K562 (cell line): ENCODE measurements around the gene ZNF567. TPM values are rescaled to one million over a fixed set of nuclear protein-coding genes. Genes with fewer than 3 reads are reported as not detected.
A peak's percentile ranks its signal among the peaks of the same experiment; 100 is the strongest.

Source experiments
- E2F6 ChIP-seq, 2 experiments: IDR thresholded peaks; 2 replicates each; pipeline ENCODE4 v1.6.1; 2011; ENCODE audit warnings: borderline replicate concordance in 1 of 2, control low read depth in 1 of 2, low read depth in 1 of 2, low read length in 1 of 2, mild to moderate bottlenecking in 1 of 2, mixed read lengths in 1 of 2, moderate library complexity in 1 of 2; ENCODE audit not compliant: insufficient read depth in 1 of 2, insufficient read length in 1 of 2, poor library complexity in 1 of 2, severe bottlenecking in 1 of 2; ENCODE audit errors: extremely low read depth in 1 of 2
- GTF2E2 ChIP-seq: fragments of 200-800 bp; sonication (Bioruptor generic); IDR thresholded peaks from 2 replicates; pipeline ENCODE4 v1.6.1; 2016; ENCODE audit warnings: missing genetic modification characterization, missing compliant biosample characterization
- HDAC6 ChIP-seq: IDR thresholded peaks from 2 replicates; pipeline ENCODE4 v1.6.1; 2012; ENCODE audit warnings: low read depth, mild to moderate bottlenecking, control low read depth, inconsistent platforms, low read length, moderate library complexity
- HEY1 ChIP-seq: fragments of 250-450 bp; sonication (Bioruptor Pico); IDR thresholded peaks from 2 replicates; pipeline ENCODE4 v1.5.0; 2020; ENCODE audit warnings: mild to moderate bottlenecking, moderate library complexity, borderline replicate concordance
- KLF16 ChIP-seq: IDR thresholded peaks from 2 replicates; pipeline ENCODE4 v1.6.1; 2016; ENCODE audit warnings: antibody characterized with exemption
- MAFK ChIP-seq: IDR thresholded peaks from 2 replicates; pipeline ENCODE4 v1.6.1; 2011; ENCODE audit warnings: low read length, improper control_type of control experiment
- MCM3 ChIP-seq: fragments of 450-650 bp; IDR thresholded peaks from 2 replicates; pipeline ENCODE4 v1.6.1; 2016
- PRDM10 ChIP-seq: fragments of 450-650 bp; IDR thresholded peaks from 2 replicates; pipeline ENCODE4 v1.6.1; 2018; ENCODE audit not compliant: partially characterized antibody
- RBFOX2 ChIP-seq: fragments of 200-400 bp; formaldehyde crosslinking; IDR thresholded peaks from 2 replicates; pipeline ENCODE4 v1.6.1; 2017; ENCODE audit warnings: low read depth, mild to moderate bottlenecking, low read length, moderate library complexity
- RBM25 ChIP-seq: fragments of 200-400 bp; formaldehyde crosslinking; IDR thresholded peaks from 2 replicates; pipeline ENCODE4 v1.6.1; 2018; ENCODE audit warnings: low read length, low read depth, moderate library complexity; ENCODE audit not compliant: severe bottlenecking
- SMARCB1 ChIP-seq: IDR thresholded peaks from 2 replicates; pipeline ENCODE4 v1.6.1; 2011; ENCODE audit warnings: improper control_type of control experiment, low read depth; ENCODE audit not compliant: insufficient read length
- SREBF1 ChIP-seq: fragments of 150-350 bp; IDR thresholded peaks from 2 replicates; pipeline ENCODE4 v1.6.1; 2014; ENCODE audit warnings: antibody characterized with exemption, low read depth, low read length, borderline replicate concordance
- TCF15 ChIP-seq: fragments of 250-450 bp; sonication (Bioruptor Pico); IDR thresholded peaks from 2 replicates; pipeline ENCODE4 v1.8.0; 2022; ENCODE audit warnings: moderate library complexity, mild to moderate bottlenecking, inconsistent platforms
- ZNF561 ChIP-seq: fragments of 450-650 bp; formaldehyde crosslinking; conservative IDR thresholded peaks from 2 replicates; pipeline ENCODE4 v1.4.0; 2020; ENCODE audit warnings: mild to moderate bottlenecking, moderate library complexity
- ZNF77 ChIP-seq: fragments of 250-450 bp; sonication (Bioruptor Pico); IDR thresholded peaks from 2 replicates; pipeline ENCODE4 v1.5.0; 2020
- polyA plus RNA-seq, 8 experiments: library from polyadenylated mRNA; depleted of rRNA in 4 of 8; stranded (reverse) in 5 of 8; unstranded in 3 of 8; fragments of >200 nt; fragmentation: Nextera tagmentation in 2 of 8; fragmentation: Illumina TruSeq in 1 of 8; extraction: Ambion mirVana in 2 of 8; extraction: Trizol in 1 of 8; gene quantifications; 2 replicates each; pipeline versions ENCODE4 v1.2.1 to v1.2.3, GENCODE V29; 2011 to 2014; ENCODE audit warnings: inconsistent platforms in 1 of 8, missing spikeins in 1 of 8
- total RNA-seq, 7 experiments: library from RNA; depleted of rRNA in 6 of 7; stranded (reverse); fragments of >200 nt in 6 of 7; fragmentation: Illumina TruSeq in 2 of 7; extraction: Trizol in 2 of 7; gene quantifications; 2 replicates each; pipeline versions ENCODE4 v1.2.1 to v1.2.3, GENCODE V29; 2011 to 2021; ENCODE audit warnings: low replicate concordance in 1 of 7
- TF ChIP-seq, protein P1 (sequence below), 2 experiments: IDR thresholded peaks in 1 of 2; conservative IDR thresholded peaks in 1 of 2; 2 replicates each; pipeline ENCODE4 v1.6.1; 2016; ENCODE audit warnings: low read depth in 2 of 2, mild to moderate bottlenecking in 1 of 2, missing compliant biosample characterization in 1 of 2, missing genetic modification characterization in 1 of 2, moderate library complexity in 1 of 2
- TF ChIP-seq, protein P2 (sequence below): fragments of 200-800 bp; sonication (Bioruptor generic); IDR thresholded peaks from 2 replicates; pipeline ENCODE4 v1.6.1; 2017; ENCODE audit warnings: missing genetic modification characterization, missing compliant biosample characterization

The ZNF567 gene
- total and polyA plus RNA-seq, 9 of the 15 experiments (the other 6 are each of a cell fraction or from before 2014, with no cell fraction given): 3.1 to 11.5 (median 7.4) TPM

- TF ChIP-seq RBFOX2 (peak; percentile 85), ZNF561 (CRISPR knock-in tag) (no peak), SREBF1 (no peak), MCM3 (no peak), HDAC6 (no peak), MAFK (no peak), E2F6 (IDR thresholded peaks at IDR 0.05; ENCODE audit: borderline replicate concordance in 1 of 2, extremely low read depth in 1 of 2, insufficient read depth in 1 of 2, insufficient read length in 1 of 2, low read depth in 1 of 2, low read length in 1 of 2, poor library complexity in 1 of 2, severe bottlenecking in 1 of 2) (peak in 1 of 2 experiments; percentile 69), TCF15 (CRISPR knock-in tag) (no peak), SMARCB1 (no peak), HEY1 (no peak), GTF2E2 (no peak), KLF16 (no peak), PRDM10 (no peak), ZNF77 (CRISPR knock-in tag) (no peak), RBM25 (no peak)
- TF ChIP-seq, protein P1, sequence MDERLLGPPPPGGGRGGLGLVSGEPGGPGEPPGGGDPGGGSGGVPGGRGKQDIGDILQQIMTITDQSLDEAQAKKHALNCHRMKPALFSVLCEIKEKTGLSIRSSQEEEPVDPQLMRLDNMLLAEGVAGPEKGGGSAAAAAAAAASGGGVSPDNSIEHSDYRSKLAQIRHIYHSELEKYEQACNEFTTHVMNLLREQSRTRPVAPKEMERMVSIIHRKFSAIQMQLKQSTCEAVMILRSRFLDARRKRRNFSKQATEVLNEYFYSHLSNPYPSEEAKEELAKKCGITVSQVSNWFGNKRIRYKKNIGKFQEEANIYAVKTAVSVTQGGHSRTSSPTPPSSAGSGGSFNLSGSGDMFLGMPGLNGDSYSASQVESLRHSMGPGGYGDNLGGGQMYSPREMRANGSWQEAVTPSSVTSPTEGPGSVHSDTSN (CRISPR knock-in tag; IDR thresholded peaks at IDR 0.05; ENCODE audit: low read depth): no peak
- TF ChIP-seq, protein P1 (tag; conservative IDR thresholded peaks at IDR 0.05; ENCODE audit: low read depth): no peak
- TF ChIP-seq, protein P2, sequence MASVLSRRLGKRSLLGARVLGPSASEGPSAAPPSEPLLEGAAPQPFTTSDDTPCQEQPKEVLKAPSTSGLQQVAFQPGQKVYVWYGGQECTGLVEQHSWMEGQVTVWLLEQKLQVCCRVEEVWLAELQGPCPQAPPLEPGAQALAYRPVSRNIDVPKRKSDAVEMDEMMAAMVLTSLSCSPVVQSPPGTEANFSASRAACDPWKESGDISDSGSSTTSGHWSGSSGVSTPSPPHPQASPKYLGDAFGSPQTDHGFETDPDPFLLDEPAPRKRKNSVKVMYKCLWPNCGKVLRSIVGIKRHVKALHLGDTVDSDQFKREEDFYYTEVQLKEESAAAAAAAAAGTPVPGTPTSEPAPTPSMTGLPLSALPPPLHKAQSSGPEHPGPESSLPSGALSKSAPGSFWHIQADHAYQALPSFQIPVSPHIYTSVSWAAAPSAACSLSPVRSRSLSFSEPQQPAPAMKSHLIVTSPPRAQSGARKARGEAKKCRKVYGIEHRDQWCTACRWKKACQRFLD: no peak
These were observed at the start of gene ZNF567 (continued) for GRCh38 chr19:36687214-36688056.
